Fibroblast of skin of abdomen (primary cell): ENCODE data around the gene TMEM120B.

ENCODE experiments used
- DNase-seq: peaks from one replicate; pipeline ENCODE4 v3.0.0-alpha.2; 2013

The TMEM120B gene

GRCh38 chr12:121820056-121820455, 107.5 kb downstream of the TMEM120B start:
- no peak for DNase-seq

- no peak for DNase-seq
Measured at GRCh38 chr12:121822393-121823100, 110.0 kb downstream of the TMEM120B start.

- DNase-seq: no peak
Measured at GRCh38 chr12:121823101-121823726, 110.7 kb downstream of the TMEM120B start.

- no peak for DNase-seq
Measured at GRCh38 chr12:121823727-121824115, 111.2 kb downstream of the TMEM120B start.

GRCh38 chr12:121825041-121825523, 112.5 kb downstream of the TMEM120B start:
- DNase-seq: no peak

- no peak for DNase-seq
Measured at GRCh38 chr12:121826318-121827150, 114.0 kb downstream of the TMEM120B start.

GRCh38 chr12:121827351-121828099, 115.0 kb downstream of the TMEM120B start:
- no peak for DNase-seq

- DNase-seq: no peak
Measured at GRCh38 chr12:121828306-121828705, 115.8 kb downstream of the TMEM120B start.

GRCh38 chr12:121828826-121829225, 116.3 kb downstream of the TMEM120B start:
- no peak for DNase-seq

- DNase-seq: no peak
Measured at GRCh38 chr12:121829250-121829918, 116.8 kb downstream of the TMEM120B start.

- no peak for DNase-seq
Measured at GRCh38 chr12:121830134-121830533, 117.6 kb downstream of the TMEM120B start.

- DNase-seq: no peak
Measured at GRCh38 chr12:121830588-121831265, 118.2 kb downstream of the TMEM120B start.
